Measurements from ENCODE around the gene GALNT18.
"Not testable (repeated sequence)": the region's sequence is repeated elsewhere in the genome, so short reads cannot be mapped to it uniquely, and the experiment has no call there.

The GALNT18 gene

GRCh38 chr11:11449327-11449726, 172.5 kb downstream of the GALNT18 start:
- no peak for DNase-seq

- no peak for DNase-seq
These were observed 173.2 kb downstream of the GALNT18 start for GRCh38 chr11:11448626-11449025.

- not testable (repeated sequence) for DNase-seq
These were observed 174.2 kb downstream of the GALNT18 start for GRCh38 chr11:11447601-11448000.

GRCh38 chr11:11446967-11447366, 174.8 kb downstream of the GALNT18 start:
- DNase-seq, result no peak

- no peak for DNase-seq
These were observed 175.2 kb downstream of the GALNT18 start for GRCh38 chr11:11446564-11446963.

- DNase-seq, result no peak
These were observed 176.2 kb downstream of the GALNT18 start for GRCh38 chr11:11445441-11446185.

GRCh38 chr11:11444804-11445131, 177.0 kb downstream of the GALNT18 start:
- DNase-seq, result no peak

GRCh38 chr11:11444027-11444803, 177.6 kb downstream of the GALNT18 start:
- DNase-seq, result no peak

- no peak for DNase-seq
These were observed 179.0 kb downstream of the GALNT18 start for GRCh38 chr11:11442791-11443190.

- no peak for DNase-seq
These were observed 180.3 kb downstream of the GALNT18 start for GRCh38 chr11:11441516-11441915.

- no peak for DNase-seq
These were observed 180.7 kb downstream of the GALNT18 start for GRCh38 chr11:11441091-11441490.

GRCh38 chr11:11440144-11440543, 181.7 kb downstream of the GALNT18 start:
- DNase-seq, result no peak

GRCh38 chr11:11439591-11439990, 182.2 kb downstream of the GALNT18 start:
- DNase-seq, result no peak

- DNase-seq, result no peak
These were observed 185.0 kb downstream of the GALNT18 start for GRCh38 chr11:11436715-11437313.

GRCh38 chr11:11435635-11436034, 186.2 kb downstream of the GALNT18 start:
- DNase-seq, result no peak

GRCh38 chr11:11433960-11434359, 187.8 kb downstream of the GALNT18 start:
- DNase-seq, result no peak

GRCh38 chr11:11432621-11433319, 189.0 kb downstream of the GALNT18 start:
- no peak for DNase-seq

- DNase-seq, result no peak
These were observed 191.4 kb downstream of the GALNT18 start for GRCh38 chr11:11430431-11430830.

- DNase-seq, result no peak
These were observed 193.1 kb downstream of the GALNT18 start for GRCh38 chr11:11428714-11429113.

GRCh38 chr11:11427542-11427941, 194.3 kb downstream of the GALNT18 start:
- no peak for DNase-seq

- no peak for DNase-seq
These were observed 194.7 kb downstream of the GALNT18 start for GRCh38 chr11:11427140-11427539.

GRCh38 chr11:11426226-11426952, 195.4 kb downstream of the GALNT18 start:
- no peak for DNase-seq

- no peak for DNase-seq
These were observed 196.0 kb downstream of the GALNT18 start for GRCh38 chr11:11425806-11426205.
